DND-41 (cell line): Measurements from ENCODE around the gene RCAN1.

Experiments used
- ATAC-seq: fragments of 200-7000 bp; cut with Tn5 transposase; 3 replicates; pipeline ENCODE4 v1.9.1; 2021; ENCODE audit warnings: low read depth; ENCODE audit not compliant: insufficient read depth
- DNase-seq: peaks from one replicate; pipeline ENCODE4 v3.0.0-alpha.2; 2020
- H2AFZ ChIP-seq: 2 replicates; pipeline ENCODE4 v1.6.0; 2012; ENCODE audit warnings: low read depth, low read length
- H3K27ac ChIP-seq: 2 replicates; pipeline ENCODE4 v1.5.1; 2012; ENCODE audit warnings: low read length, inconsistent platforms
- H3K27me3 ChIP-seq: fragments of 200-600 bp; sonication (generic); 2 replicates; pipeline ENCODE4 v1.6.0; 2012; ENCODE audit warnings: low read length, mild to moderate bottlenecking, inconsistent platforms; ENCODE audit not compliant: insufficient read depth, poor library complexity
- H3K36me3 ChIP-seq: 2 replicates; pipeline ENCODE4 v1.5.1; 2012; ENCODE audit warnings: low read length, inconsistent platforms; ENCODE audit not compliant: insufficient read depth
- H3K4me1 ChIP-seq: 2 replicates; pipeline ENCODE4 v1.5.1; 2012; ENCODE audit warnings: mild to moderate bottlenecking, low read length; ENCODE audit not compliant: insufficient read depth
- H3K4me2 ChIP-seq: 2 replicates; pipeline ENCODE4 v1.6.0; 2012; ENCODE audit warnings: mild to moderate bottlenecking, moderate library complexity, low read length, inconsistent platforms; ENCODE audit not compliant: insufficient read depth
- H3K4me3 ChIP-seq, 2 experiments: fragments of 200-600 bp in 1 of 2; shearing (Covaris generic) in 1 of 2; 2 replicates each; pipeline ENCODE4 v1.5.1; 2012 to 2016; ENCODE audit warnings: inconsistent platforms in 2 of 2, low read length in 2 of 2, mild to moderate bottlenecking in 2 of 2, low read depth in 1 of 2, moderate library complexity in 1 of 2
- H3K79me2 ChIP-seq: 2 replicates; pipeline ENCODE4 v1.6.0; 2012; ENCODE audit warnings: low read length, inconsistent platforms; ENCODE audit not compliant: insufficient read depth
- H3K9ac ChIP-seq: 2 replicates; pipeline ENCODE4 v1.6.0; 2012; ENCODE audit warnings: low read depth, mild to moderate bottlenecking, inconsistent platforms, low read length, moderate library complexity
- H3K9me3 ChIP-seq: 2 replicates; pipeline ENCODE4 v1.5.1; 2012; ENCODE audit warnings: low read length, moderate library complexity, mild to moderate bottlenecking, inconsistent platforms; ENCODE audit not compliant: insufficient read depth, severe bottlenecking
- H4K20me1 ChIP-seq: 2 replicates; pipeline ENCODE4 v1.6.0; 2012; ENCODE audit warnings: low read length; ENCODE audit not compliant: insufficient read depth
- CTCF ChIP-seq: IDR thresholded peaks from 2 replicates; pipeline ENCODE4 v1.5.1; 2012; ENCODE audit warnings: borderline replicate concordance, low read length, moderate library complexity, mild to moderate bottlenecking; ENCODE audit not compliant: poor library complexity, severe bottlenecking; ENCODE audit errors: extremely low read depth
- EZH2 ChIP-seq: IDR thresholded peaks from 3 replicates; pipeline ENCODE4 v1.6.1; 2012; ENCODE audit warnings: borderline replicate concordance, low read depth, mild to moderate bottlenecking, moderate library complexity, low read length, inconsistent platforms; ENCODE audit not compliant: severe bottlenecking

RCAN1 gene

DNA sequence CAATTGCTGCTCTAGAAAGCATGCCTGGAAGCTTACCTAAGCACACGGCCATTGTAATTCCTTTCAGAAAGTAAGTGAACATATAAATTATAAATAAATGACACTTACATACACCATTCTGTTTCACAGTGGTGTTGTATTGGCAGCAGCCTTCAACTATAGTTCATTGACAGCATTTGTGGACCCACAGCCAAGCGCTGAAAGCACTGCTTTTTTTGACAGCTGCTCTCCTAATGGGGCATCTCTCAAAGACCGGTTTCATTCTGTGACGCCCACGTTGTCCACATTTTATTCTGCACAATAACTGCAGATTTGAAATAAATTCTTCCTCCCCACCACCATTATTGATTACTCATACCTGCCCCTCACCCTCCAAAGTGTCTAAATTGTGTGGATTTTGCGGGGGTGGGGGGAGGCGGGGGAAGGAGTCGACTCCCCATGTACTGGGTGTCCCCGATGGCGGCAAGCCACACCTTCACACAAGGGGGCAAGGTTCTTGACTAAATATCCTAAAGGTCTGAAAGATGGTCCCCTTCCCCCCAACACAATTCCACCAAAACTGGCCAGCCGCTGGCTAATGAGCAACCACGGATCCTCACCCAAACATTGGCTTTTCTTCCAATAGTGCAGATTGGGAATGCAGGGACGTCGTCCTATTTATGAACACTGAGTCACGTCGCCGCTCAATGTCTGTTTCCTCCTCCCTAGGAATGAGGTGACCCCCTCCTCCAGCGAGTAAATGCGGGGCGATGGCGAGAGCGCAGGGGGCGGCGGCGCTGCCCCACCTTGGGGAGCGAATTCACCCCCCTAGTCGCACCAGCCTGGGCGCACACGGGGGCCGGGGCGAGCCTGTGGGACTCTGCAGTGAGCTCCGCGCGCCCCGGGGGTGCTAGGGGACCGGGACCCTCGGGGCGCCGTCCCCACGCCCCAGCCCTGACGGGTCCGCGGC, 960 bp downstream of the RCAN1 start:
- Histone ChIP-seq H3K4me1 (peaks cover 67% of the 10 kb centered on the region), H2AFZ (peak overlapping the region; percentile 78), H3K9ac (peak overlapping the region; percentile 72)

GRCh38 chr21:34612557-34612956, 2.4 kb downstream of the RCAN1 start:
- Histone ChIP-seq H3K27me3 (no peaks in the 10 kb centered on the region), H3K27ac (peak overlapping the region; percentile 12; the same call in 1 of the 2 replicates), H3K36me3 (no peaks in the 10 kb centered on the region), H2AFZ (no peak overlapping the region), H3K4me1 (peaks cover 53% of the 10 kb centered on the region), H3K4me3 (peak overlapping the region in 1 of 2 experiments; percentile 70; a peak in 2 of 4 replicates), H3K9ac (peak overlapping the region; percentile 72; the same call in 1 of the 2 replicates), H4K20me1 (peaks cover 14% of the 10 kb centered on the region; the same call in 1 of the 2 replicates), H3K9me3 (no peaks in the 10 kb centered on the region), H3K4me2 (peak overlapping the region; percentile 88), H3K79me2 (peaks cover 73% of the 10 kb centered on the region)
- no peak for TF ChIP-seq EZH2
- no peak for TF ChIP-seq CTCF
- ATAC-seq (no peak), DNase-seq (no peak)

More for the DNA sequence above, 960 bp downstream of the RCAN1 start:
- DNase-seq (no peak), ATAC-seq (no peak)
- no peak for TF ChIP-seq EZH2
- no peak for TF ChIP-seq CTCF
- no peaks in the 10 kb centered on the region for H3K36me3 ChIP-seq
- H3K4me3 ChIP-seq = peak overlapping the region; percentile 36 to 70; a peak in 3 of 4 replicates
- H3K9me3 ChIP-seq = no peaks in the 10 kb centered on the region
- H3K79me2 ChIP-seq = peaks cover 60% of the 10 kb centered on the region
- H4K20me1 ChIP-seq = peaks cover 14% of the 10 kb centered on the region; the same call in 1 of the 2 replicates
- H3K27ac ChIP-seq = peak overlapping the region; percentile 75
- no peaks in the 10 kb centered on the region for H3K27me3 ChIP-seq
- H3K4me2 ChIP-seq = peak overlapping the region; percentile 88

DNA sequence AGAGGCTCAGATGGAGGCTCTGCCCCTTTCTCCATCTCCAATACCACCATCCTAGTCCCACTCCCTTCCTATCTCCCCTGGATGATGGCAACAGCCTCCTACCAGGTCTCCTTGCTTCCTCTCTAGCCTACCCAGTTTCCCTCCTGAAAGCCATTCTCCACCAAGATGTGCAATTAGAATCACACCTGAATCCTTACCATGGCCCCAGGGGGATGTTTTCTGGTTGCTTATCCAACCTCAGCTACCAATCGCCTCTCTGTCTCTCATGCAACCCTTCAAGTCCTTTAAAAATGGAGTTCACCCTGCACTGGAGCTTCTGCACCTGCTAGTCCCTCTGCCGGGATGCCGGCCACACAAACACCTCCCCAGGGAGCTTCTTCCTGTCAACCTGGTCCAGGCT, 2.9 kb downstream of the RCAN1 start:
- H3K9me3 ChIP-seq = no peaks in the 10 kb centered on the region
- H3K4me3 ChIP-seq = peak overlapping the region in 1 of 2 experiments; percentile 70; a peak in 2 of 4 replicates
- peak overlapping the region; percentile 33; the same call in 1 of the 2 replicates for H3K27ac ChIP-seq
- peak overlapping the region; percentile 88 for H3K4me2 ChIP-seq
- no peaks in the 10 kb centered on the region for H3K27me3 ChIP-seq
- H3K4me1 ChIP-seq = peaks cover 48% of the 10 kb centered on the region
- no peak overlapping the region for H3K9ac ChIP-seq
- H3K36me3 ChIP-seq = no peaks in the 10 kb centered on the region
- DNase-seq = peak; percentile 17
- H2AFZ ChIP-seq = no peak overlapping the region
- H4K20me1 ChIP-seq = peaks cover 14% of the 10 kb centered on the region; the same call in 1 of the 2 replicates
- no peak for ATAC-seq
- H3K79me2 ChIP-seq = peaks cover 77% of the 10 kb centered on the region
- no peak for TF ChIP-seq CTCF
- no peak for TF ChIP-seq EZH2
